C4-2B (cell line): ENCODE results near the gene SCGB1A1.

Source experiments
- H3K27ac ChIP-seq: fragments of 450-650 bp; 2 replicates; pipeline ENCODE4 v1.5.1; 2017
- ZFX ChIP-seq: fragments of 450-650 bp; IDR thresholded peaks from 2 replicates; pipeline ENCODE4 v1.6.1; 2017
- TF ChIP-seq, protein P1 (sequence below): fragments of 450-650 bp; conservative IDR thresholded peaks from 2 replicates; pipeline ENCODE4 v1.5.1; 2017; ENCODE audit warnings: mild to moderate bottlenecking

The SCGB1A1 gene

DNA sequence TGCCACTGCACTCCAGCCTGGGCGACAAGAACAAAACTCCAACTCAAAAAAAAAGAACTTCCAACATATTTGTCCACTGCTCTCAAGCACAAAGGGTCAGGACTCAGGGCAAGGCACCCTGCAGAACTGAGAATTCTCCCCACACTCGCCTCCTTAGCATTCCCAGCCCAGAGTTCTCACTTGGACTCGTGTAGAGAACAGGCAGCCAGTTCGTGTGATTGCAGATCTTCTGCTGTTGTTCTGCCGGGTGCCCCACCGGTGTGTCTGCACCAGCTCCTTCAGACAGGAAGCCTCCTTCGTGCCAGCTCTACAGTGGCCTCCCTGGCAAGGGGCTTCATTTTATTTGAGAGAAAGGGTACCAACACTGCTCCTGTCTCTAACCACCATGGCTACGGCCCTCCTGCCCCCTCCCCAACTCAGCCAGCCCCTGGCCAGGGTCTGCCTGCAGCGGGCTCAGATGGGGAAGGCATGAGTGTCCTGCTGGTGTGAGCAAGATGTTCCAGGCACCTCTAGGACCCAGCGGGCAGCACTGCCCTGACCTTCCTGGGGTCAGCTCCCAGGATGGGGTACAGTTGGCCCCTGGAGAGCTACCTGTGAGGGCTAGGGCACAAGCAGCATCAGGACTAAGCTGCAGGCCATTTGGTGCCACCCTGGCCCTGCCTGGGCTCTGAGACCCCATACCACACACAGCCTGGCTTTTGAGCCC lies 19.5 kb upstream of the SCGB1A1 start:
- TF ChIP-seq, protein P1, sequence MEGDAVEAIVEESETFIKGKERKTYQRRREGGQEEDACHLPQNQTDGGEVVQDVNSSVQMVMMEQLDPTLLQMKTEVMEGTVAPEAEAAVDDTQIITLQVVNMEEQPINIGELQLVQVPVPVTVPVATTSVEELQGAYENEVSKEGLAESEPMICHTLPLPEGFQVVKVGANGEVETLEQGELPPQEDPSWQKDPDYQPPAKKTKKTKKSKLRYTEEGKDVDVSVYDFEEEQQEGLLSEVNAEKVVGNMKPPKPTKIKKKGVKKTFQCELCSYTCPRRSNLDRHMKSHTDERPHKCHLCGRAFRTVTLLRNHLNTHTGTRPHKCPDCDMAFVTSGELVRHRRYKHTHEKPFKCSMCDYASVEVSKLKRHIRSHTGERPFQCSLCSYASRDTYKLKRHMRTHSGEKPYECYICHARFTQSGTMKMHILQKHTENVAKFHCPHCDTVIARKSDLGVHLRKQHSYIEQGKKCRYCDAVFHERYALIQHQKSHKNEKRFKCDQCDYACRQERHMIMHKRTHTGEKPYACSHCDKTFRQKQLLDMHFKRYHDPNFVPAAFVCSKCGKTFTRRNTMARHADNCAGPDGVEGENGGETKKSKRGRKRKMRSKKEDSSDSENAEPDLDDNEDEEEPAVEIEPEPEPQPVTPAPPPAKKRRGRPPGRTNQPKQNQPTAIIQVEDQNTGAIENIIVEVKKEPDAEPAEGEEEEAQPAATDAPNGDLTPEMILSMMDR, result no peak
- no peak for TF ChIP-seq ZFX
- H3K27ac ChIP-seq, result no peak overlapping the region

DNA sequence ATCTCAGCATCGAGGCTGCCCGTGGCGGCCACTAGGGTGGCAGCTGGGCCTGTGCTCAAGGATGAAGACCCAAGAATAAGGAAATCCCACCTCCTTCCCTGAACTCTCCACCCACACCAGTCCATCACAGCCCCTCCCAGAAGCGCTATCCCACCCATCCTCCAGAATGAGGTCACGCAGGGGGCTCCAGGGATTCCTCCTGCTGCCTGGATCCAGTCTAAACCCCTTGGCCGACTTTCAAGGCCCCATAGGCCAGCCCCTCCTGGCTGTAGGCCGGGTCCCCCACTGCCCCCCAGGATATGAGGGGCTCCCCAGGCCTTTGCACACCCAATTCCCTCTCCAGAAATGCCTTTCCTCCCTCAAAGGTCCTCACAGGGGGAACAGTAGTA lies 19.0 kb upstream of the SCGB1A1 start:
- TF ChIP-seq ZFX, result no peak
- H3K27ac ChIP-seq, result no peak overlapping the region

DNA sequence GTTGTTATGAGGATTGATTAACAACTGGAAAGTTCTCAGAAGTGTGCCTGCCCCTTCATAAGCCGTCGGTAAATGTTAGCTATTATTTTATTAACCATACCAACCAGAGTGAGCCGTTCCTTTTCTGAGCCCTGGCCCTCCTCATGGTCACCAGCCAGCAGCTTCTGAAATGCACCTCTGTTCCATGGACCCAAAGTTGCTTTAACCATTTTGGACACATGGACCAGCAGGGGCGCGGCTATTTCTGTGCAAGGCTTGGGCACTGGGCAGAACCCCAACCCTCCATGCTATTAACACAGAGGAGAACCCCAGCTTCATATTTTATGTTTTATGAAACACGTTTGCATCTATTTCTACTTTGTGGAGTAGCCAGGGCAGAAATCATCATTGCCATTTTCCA lies 18.6 kb upstream of the SCGB1A1 start:
- no peak overlapping the region for H3K27ac ChIP-seq
- TF ChIP-seq, protein P1, result no peak
- TF ChIP-seq ZFX, result no peak

DNA sequence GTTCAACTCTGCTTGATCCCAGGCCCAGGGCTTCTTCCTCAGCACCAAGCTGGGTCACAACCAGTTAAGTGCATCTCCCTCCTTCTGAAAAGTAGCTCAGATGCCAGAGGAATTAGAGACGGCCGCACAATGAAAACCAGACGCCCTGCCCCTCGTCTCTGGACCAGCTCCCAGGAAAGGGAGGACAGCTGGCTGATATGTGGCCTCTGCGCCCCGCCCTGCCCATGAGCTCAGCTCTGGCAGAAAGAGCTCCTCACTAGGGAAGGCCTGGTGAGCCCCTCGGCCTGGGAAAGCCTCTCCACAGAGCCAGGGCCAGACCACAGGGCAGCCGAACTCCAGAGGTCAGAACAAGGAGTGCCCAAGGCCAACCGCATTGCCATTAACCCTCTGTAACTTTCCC lies 18.1 kb upstream of the SCGB1A1 start:
- H3K27ac ChIP-seq, result no peak overlapping the region
- TF ChIP-seq, protein P1, result no peak
- no peak for TF ChIP-seq ZFX

DNA sequence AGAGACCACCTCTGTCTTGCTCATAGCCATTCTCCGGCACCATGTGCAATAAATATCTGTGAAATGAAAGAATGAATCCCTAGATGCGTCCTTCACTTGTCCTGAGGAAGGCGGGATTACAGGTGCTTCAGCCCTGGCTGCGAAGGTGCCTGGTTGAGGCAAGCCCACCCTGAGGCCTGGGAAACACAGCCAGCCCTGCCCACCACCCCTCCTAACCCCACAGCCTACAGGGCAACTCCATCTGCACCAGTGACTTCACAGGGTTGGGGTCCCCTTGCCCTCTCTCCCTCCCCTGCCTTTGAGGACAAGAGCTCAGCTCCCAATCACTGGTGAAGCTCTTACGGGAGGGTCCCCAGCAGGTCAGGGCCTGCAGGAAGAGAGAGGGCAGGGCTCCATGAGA lies 17.5 kb upstream of the SCGB1A1 start:
- TF ChIP-seq ZFX, result no peak
- TF ChIP-seq, protein P1, result no peak
- no peak overlapping the region for H3K27ac ChIP-seq

DNA sequence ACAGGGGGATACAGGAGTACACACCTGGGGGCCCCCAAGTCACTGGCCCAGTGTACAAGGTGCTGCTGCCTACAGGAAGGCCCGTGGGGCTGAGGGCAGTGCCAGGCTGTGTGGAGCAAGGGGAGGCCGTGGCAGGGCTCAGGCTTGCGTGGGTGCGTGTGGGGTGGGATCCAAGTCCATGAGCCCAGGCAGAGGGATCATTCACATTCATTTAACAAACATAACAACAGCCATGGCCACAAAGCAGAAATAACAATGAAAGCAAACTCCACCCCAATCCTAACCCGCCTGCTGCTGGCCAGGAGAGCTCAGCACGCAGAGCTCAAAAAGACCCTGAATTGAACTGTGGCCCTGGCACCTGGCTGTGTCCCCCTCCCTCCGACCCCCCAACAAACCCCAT lies 17.0 kb upstream of the SCGB1A1 start:
- no peak for TF ChIP-seq ZFX
- TF ChIP-seq, protein P1, result no peak
- no peak overlapping the region for H3K27ac ChIP-seq

DNA sequence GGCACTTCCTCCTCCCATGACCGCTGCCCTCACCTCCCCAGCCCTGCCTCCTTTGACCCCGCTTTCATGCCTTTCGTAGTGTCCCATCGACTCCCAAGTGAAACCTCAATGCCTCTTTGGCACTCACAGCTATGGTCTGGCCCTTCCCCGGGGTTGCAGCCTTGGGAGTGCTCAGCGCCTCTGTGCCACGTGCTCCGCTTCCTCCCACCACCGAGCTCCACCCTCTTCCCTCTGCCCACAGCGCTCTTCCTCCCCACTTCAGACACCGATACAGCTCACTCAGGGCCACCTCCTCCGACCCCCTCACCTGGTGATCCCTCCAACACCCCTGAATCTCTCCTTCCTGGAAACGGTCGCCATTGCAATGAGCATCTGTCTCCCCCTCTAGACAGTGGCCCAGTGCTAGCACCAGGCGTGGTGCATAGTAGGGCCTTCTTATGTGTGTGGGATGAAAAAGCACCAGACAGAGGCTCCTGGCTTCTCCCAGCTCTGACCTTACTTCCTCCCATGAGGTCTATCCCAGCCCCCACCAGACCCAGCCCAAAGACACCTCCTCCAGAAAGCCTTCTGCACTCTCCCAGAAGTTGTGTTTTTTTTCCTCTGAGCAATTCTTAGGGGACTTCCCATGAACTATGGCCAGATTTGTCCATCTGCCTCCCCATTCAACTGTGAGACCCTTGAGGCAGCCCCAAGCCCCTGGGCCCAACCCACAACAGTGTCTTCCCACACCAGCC lies 16.4 kb upstream of the SCGB1A1 start:
- H3K27ac ChIP-seq, result no peak overlapping the region
- no peak for TF ChIP-seq ZFX
- TF ChIP-seq, protein P1, result no peak
